Measurements from ENCODE around the gene MPHOSPH9.
A peak's percentile ranks its signal among the peaks of the same experiment; 100 is the strongest.
"Not testable (repeated sequence)": the region's sequence is repeated elsewhere in the genome, so short reads cannot be mapped to it uniquely, and the experiment has no call there.

MPHOSPH9 gene

GRCh38 chr12:123227581-123228258 lies 5.2 kb downstream of the MPHOSPH9 start:
- FAIRE-seq (no peak), DNase-seq (ENCODE audit: low spot score) (no peak)

GRCh38 chr12:123225443-123225842 lies 7.5 kb downstream of the MPHOSPH9 start:
- no peak for FAIRE-seq
- no peak for DNase-seq (ENCODE audit: low spot score)

GRCh38 chr12:123223241-123223668 lies 9.7 kb downstream of the MPHOSPH9 start:
- DNase-seq (ENCODE audit: low spot score) (no peak), FAIRE-seq (no peak)

- FAIRE-seq; DNase-seq (ENCODE audit: low spot score): not testable (repeated sequence)
Observed at GRCh38 chr12:123207815-123208214, 25.1 kb downstream of the MPHOSPH9 start.

- not testable (repeated sequence) for DNase-seq (ENCODE audit: low spot score); FAIRE-seq
Observed at GRCh38 chr12:123206794-123207193, 26.1 kb downstream of the MPHOSPH9 start.

GRCh38 chr12:123200414-123200813 lies 32.5 kb downstream of the MPHOSPH9 start:
- DNase-seq (ENCODE audit: low spot score), result no peak
- no peak for FAIRE-seq

- FAIRE-seq (no peak), DNase-seq (ENCODE audit: low spot score) (no peak)
Observed at GRCh38 chr12:123199936-123200335, 33.0 kb downstream of the MPHOSPH9 start.

GRCh38 chr12:123187637-123188036 lies 45.3 kb downstream of the MPHOSPH9 start:
- DNase-seq (ENCODE audit: low spot score) (no peak), FAIRE-seq (no peak)

GRCh38 chr12:123180171-123180570 lies 52.8 kb downstream of the MPHOSPH9 start:
- DNase-seq (ENCODE audit: low spot score) (no peak), FAIRE-seq (no peak)

GRCh38 chr12:123171967-123172366 lies 61.0 kb downstream of the MPHOSPH9 start:
- DNase-seq (ENCODE audit: low spot score) (no peak), FAIRE-seq (no peak)

GRCh38 chr12:123167329-123167728 lies 65.6 kb downstream of the MPHOSPH9 start:
- no peak for DNase-seq (ENCODE audit: low spot score)
- no peak for FAIRE-seq

- DNase-seq (ENCODE audit: low spot score) (no peak), FAIRE-seq (no peak)
Observed at GRCh38 chr12:123165537-123165936, 67.4 kb downstream of the MPHOSPH9 start.

GRCh38 chr12:123164710-123165261 lies 68.2 kb downstream of the MPHOSPH9 start:
- peak; percentile 82 for FAIRE-seq
- DNase-seq (ENCODE audit: low spot score), result peak; percentile 22

GRCh38 chr12:123164222-123164621 lies 68.7 kb downstream of the MPHOSPH9 start:
- DNase-seq (ENCODE audit: low spot score) (peak; percentile 86), FAIRE-seq (peak; percentile 95)

- DNase-seq (ENCODE audit: low spot score), result no peak
- no peak for FAIRE-seq
Observed at GRCh38 chr12:123163227-123163626, 69.7 kb downstream of the MPHOSPH9 start.

- DNase-seq (ENCODE audit: low spot score), result peak; percentile 73
- FAIRE-seq, result peak; percentile 91
Observed at GRCh38 chr12:123160801-123161487, 72.0 kb downstream of the MPHOSPH9 start.

GRCh38 chr12:123153906-123154305 lies 79.0 kb downstream of the MPHOSPH9 start:
- no peak for FAIRE-seq
- no peak for DNase-seq (ENCODE audit: low spot score)

- FAIRE-seq (no peak), DNase-seq (ENCODE audit: low spot score) (no peak)
Observed at GRCh38 chr12:123152833-123153232, 80.1 kb downstream of the MPHOSPH9 start.

GRCh38 chr12:123151457-123152454 lies 81.2 kb downstream of the MPHOSPH9 start:
- FAIRE-seq (no peak), DNase-seq (ENCODE audit: low spot score) (no peak)

GRCh38 chr12:123150744-123151456 lies 82.0 kb downstream of the MPHOSPH9 start, which contains the start of gene PITPNM2:
Gene PITPNM2 (minus strand): TSS chr12:123151090. CDS start chr12:123034590, 116,500 bp downstream.
- FAIRE-seq (no peak), DNase-seq (ENCODE audit: low spot score) (peak; percentile 26)
